Uterus (tissue), 2 donors: ENCODE data around the gene CXCR5.

Experiments
- CTCF ChIP-seq, 4 experiments: fragments of 200-600 bp in 2 of 4; fragments of 450-650 bp in 2 of 4; sonication (generic) in 2 of 4; IDR thresholded peaks; one replicate each; pipeline ENCODE4 v1.5.1; 2016 to 2019; ENCODE audit warnings: antibody characterized with exemption in 4 of 4, mild to moderate bottlenecking in 2 of 4, moderate library complexity in 1 of 4
- POLR2A ChIP-seq, 2 donors: fragments of 450-650 bp; IDR thresholded peaks; one replicate each; pipeline ENCODE4 v1.6.1; 2016; ENCODE audit warnings: antibody characterized with exemption in 2 of 2, mild to moderate bottlenecking in 1 of 2, moderate library complexity in 1 of 2

GRCh38 chr11:118896921-118897591 lies 13.4 kb downstream of the CXCR5 start:
- no peak for TF ChIP-seq POLR2A (IDR thresholded peaks at IDR 0.05)
- no peak for TF ChIP-seq CTCF (IDR thresholded peaks at IDR 0.05)
